OCI-LY3 (cell line): ENCODE measurements around the gene PCDHGA7.

Source experiments
- H2AFZ ChIP-seq: fragments of 200-600, 300-600 bp; shearing (Covaris generic); 2 replicates; pipeline ENCODE4 v1.6.0; 2014; ENCODE audit warnings: antibody characterized with exemption, low read depth, low read length
- H3K27ac ChIP-seq: fragments of 200-600, 300-600 bp; sonication (generic); 2 replicates; pipeline ENCODE4 v1.5.1; 2014; ENCODE audit warnings: mild to moderate bottlenecking, low read length, moderate library complexity, mixed read lengths
- H3K27me3 ChIP-seq: fragments of 200-600, 300-600 bp; sonication (generic); 2 replicates; pipeline ENCODE4 v1.6.1; 2014; ENCODE audit warnings: low read depth, low read length, mixed read lengths
- H3K36me3 ChIP-seq: fragments of 200-600, 300-600 bp; sonication (generic); replicated peaks from 2 replicates; pipeline ENCODE3; 2014; ENCODE audit warnings: low read depth, low read length, mixed read lengths
- H3K4me1 ChIP-seq: fragments of 300-600, 200-600 bp; sonication (generic); 2 replicates; pipeline ENCODE4 v1.6.1; 2014; ENCODE audit warnings: low read length, mixed read lengths
- H3K4me2 ChIP-seq: fragments of 200-600, 300-600 bp; sonication (generic); 2 replicates; pipeline ENCODE4 v1.6.1; 2014; ENCODE audit warnings: low read length, mixed read lengths
- H3K4me3 ChIP-seq: fragments of 300-600, 200-600 bp; sonication (generic); 2 replicates; pipeline ENCODE4 v1.5.1; 2014; ENCODE audit warnings: antibody characterized with exemption, mild to moderate bottlenecking, low read length, moderate library complexity
- H3K79me2 ChIP-seq: fragments of 300-600, 200-600 bp; shearing (Covaris generic); 2 replicates; pipeline ENCODE4 v1.6.1; 2014; ENCODE audit warnings: mild to moderate bottlenecking, low read length, mixed read lengths
- H3K9ac ChIP-seq: fragments of 300-600, 200-600 bp; shearing (Covaris generic); 2 replicates; pipeline ENCODE4 v1.6.0; 2014; ENCODE audit warnings: mild to moderate bottlenecking, low read length, moderate library complexity
- H3K9me3 ChIP-seq: fragments of 200-600, 300-600 bp; shearing (Covaris generic); 2 replicates; pipeline ENCODE4 v1.6.1; 2014; ENCODE audit warnings: low read length, mixed read lengths; ENCODE audit not compliant: insufficient read depth
- H4K20me1 ChIP-seq: fragments of 200-600, 300-600 bp; sonication (generic); 2 replicates; pipeline ENCODE4 v1.6.1; 2016; ENCODE audit warnings: low read length, mixed read lengths; ENCODE audit not compliant: insufficient read depth
- CTCF ChIP-seq: fragments of 200-600, 300-600 bp; sonication (generic); IDR thresholded peaks from 2 replicates; pipeline ENCODE4 v1.5.1; 2014; ENCODE audit warnings: antibody characterized with exemption, low read length, low read depth
- EZH2phosphoT487 ChIP-seq: fragments of 200-600 bp; shearing (Covaris generic); IDR thresholded peaks from 2 replicates; pipeline ENCODE4 v1.6.1; 2018; ENCODE audit warnings: antibody characterized with exemption, mixed run types, low read depth

The PCDHGA7 gene

GRCh38 chr5:141362719-141363118 lies 19.8 kb upstream of the PCDHGA7 start:
- no peaks in the 10 kb centered on the region for H3K9me3 ChIP-seq
- no peak overlapping the region for H2AFZ ChIP-seq
- no peak overlapping the region for H3K4me3 ChIP-seq

GRCh38 chr5:141363952-141364660 lies 18.4 kb upstream of the PCDHGA7 start, which contains the start of gene PCDHGA5:
Gene PCDHGA5, plus strand, starts transcription at chr5:141364162. Its CDS starts 169 bp downstream, at chr5:141364331.
- H3K4me3 ChIP-seq: no peak within 1 kb of the TSS
- H3K4me1 ChIP-seq: no peaks in the 10 kb centered on the region
- H3K9me3 ChIP-seq: no peaks in the 10 kb centered on the region
- H3K9ac ChIP-seq: no peak within 1 kb of the TSS
- TF ChIP-seq EZH2phosphoT487: no peak
- TF ChIP-seq CTCF: no peak
- no peak within 1 kb of the TSS for H2AFZ ChIP-seq
- no peaks in the 10 kb centered on the region for H4K20me1 ChIP-seq
- no peaks in the 10 kb centered on the region for H3K36me3 ChIP-seq
- no peak within 1 kb of the TSS for H3K27ac ChIP-seq
- no peak within 1 kb of the TSS for H3K4me2 ChIP-seq
- H3K79me2 ChIP-seq: no peaks in the 10 kb centered on the region
- H3K27me3 ChIP-seq: no peaks in the 10 kb centered on the region

More at GRCh38 chr5:141362719-141363118, 19.8 kb upstream of the PCDHGA7 start:
- Histone ChIP-seq H3K27ac (no peak overlapping the region), H3K36me3 (no peaks in the 10 kb centered on the region), H3K27me3 (no peaks in the 10 kb centered on the region), H3K4me1 (no peaks in the 10 kb centered on the region), H3K4me2 (no peak overlapping the region), H3K79me2 (no peaks in the 10 kb centered on the region), H3K9ac (no peak overlapping the region), H4K20me1 (no peaks in the 10 kb centered on the region)
- TF ChIP-seq CTCF: no peak
- TF ChIP-seq EZH2phosphoT487: no peak

DNA sequence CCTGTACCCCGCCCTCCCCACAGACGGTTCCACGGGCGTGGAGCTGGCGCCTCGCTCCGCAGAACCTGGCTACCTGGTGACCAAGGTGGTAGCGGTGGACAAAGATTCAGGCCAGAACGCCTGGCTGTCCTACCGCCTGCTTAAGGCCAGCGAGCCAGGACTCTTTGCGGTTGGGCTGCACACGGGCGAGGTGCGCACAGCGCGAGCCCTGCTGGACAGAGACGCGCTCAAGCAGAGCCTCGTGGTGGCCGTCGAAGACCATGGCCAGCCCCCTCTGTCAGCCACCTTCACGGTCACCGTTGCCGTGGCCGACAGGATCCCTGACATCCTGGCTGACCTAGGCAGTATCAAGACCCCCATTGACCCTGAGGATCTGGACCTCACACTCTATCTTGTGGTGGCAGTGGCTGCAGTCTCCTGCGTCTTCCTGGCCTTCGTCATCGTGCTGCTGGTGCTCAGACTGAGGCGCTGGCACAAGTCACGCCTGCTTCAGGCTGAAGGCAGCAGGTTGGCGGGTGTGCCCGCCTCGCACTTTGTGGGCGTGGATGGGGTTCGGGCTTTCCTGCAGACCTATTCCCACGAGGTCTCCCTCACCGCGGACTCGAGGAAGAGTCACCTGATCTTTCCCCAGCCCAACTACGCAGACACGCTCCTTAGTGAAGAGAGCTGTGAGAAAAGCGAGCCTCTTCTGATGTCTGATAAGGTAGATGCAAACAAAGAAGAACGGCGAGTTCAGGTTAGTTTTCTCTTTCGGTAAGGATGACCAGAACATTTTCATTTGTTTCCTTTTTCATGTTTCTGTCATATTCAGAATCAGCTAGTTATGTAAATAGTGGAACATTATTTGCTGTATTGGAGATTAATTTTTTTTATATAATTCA lies 16.3 kb upstream of the PCDHGA7 start:
- no peaks in the 10 kb centered on the region for H3K27me3 ChIP-seq
- H3K4me1 ChIP-seq: no peaks in the 10 kb centered on the region
- H3K27ac ChIP-seq: no peak overlapping the region
- no peak overlapping the region for H3K9ac ChIP-seq
- TF ChIP-seq CTCF (no peak), EZH2phosphoT487 (no peak)
- H3K36me3 ChIP-seq: no peaks in the 10 kb centered on the region
- no peak overlapping the region for H3K4me3 ChIP-seq
- no peaks in the 10 kb centered on the region for H3K79me2 ChIP-seq
- no peaks in the 10 kb centered on the region for H3K9me3 ChIP-seq
- no peak overlapping the region for H2AFZ ChIP-seq
- H3K4me2 ChIP-seq: no peak overlapping the region
- no peaks in the 10 kb centered on the region for H4K20me1 ChIP-seq
